ENCODE data around the gene EDAR. TPM values are rescaled to one million over a fixed set of nuclear protein-coding genes. Genes with fewer than 3 reads are reported as not detected.

Gene EDAR
- total RNA-seq, 1 donor from 2014 or later: 1.0 TPM

DNA sequence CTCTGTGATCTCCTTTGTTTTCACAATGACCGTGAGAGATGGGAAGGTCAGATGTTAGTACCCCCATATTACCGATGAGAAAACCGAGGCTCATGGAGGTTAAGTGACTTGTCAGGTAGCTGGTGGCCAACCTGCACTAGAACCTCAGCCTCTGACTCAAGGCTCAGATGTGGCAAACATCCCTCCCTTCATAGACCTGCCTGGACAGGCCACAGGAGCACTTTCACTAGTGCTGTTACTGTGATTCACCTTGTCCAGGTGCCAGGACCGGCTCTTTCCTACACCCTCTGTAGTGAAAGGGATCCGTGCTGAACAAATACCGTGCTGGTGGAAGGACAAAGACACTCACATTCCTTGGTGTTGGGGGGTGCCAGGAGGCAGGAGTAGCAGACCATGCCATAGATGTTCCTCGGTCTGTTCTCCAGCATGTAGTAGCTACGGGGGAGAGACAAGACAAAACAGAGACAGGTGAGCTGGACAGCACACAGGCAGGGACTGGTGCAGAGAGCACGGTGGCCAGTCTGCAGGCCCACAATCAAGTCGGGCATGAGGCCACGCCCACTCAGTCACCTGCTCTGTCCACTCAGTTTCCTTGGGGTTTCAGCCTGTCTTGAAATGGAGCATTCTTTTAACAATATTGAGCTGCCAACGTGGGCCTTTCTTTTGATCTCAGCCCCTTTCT is 65.9 kb downstream of the EDAR start:
- no peak overlapping the region for H3K4me3 ChIP-seq (ENCODE audit: low read depth, low read length)
- TF ChIP-seq, protein P1, sequence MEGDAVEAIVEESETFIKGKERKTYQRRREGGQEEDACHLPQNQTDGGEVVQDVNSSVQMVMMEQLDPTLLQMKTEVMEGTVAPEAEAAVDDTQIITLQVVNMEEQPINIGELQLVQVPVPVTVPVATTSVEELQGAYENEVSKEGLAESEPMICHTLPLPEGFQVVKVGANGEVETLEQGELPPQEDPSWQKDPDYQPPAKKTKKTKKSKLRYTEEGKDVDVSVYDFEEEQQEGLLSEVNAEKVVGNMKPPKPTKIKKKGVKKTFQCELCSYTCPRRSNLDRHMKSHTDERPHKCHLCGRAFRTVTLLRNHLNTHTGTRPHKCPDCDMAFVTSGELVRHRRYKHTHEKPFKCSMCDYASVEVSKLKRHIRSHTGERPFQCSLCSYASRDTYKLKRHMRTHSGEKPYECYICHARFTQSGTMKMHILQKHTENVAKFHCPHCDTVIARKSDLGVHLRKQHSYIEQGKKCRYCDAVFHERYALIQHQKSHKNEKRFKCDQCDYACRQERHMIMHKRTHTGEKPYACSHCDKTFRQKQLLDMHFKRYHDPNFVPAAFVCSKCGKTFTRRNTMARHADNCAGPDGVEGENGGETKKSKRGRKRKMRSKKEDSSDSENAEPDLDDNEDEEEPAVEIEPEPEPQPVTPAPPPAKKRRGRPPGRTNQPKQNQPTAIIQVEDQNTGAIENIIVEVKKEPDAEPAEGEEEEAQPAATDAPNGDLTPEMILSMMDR (conservative IDR thresholded peaks at IDR 0.05; ENCODE audit: low read depth, low read length): no peak
- no peak for DNase-seq (ENCODE audit: low read depth)

DNA sequence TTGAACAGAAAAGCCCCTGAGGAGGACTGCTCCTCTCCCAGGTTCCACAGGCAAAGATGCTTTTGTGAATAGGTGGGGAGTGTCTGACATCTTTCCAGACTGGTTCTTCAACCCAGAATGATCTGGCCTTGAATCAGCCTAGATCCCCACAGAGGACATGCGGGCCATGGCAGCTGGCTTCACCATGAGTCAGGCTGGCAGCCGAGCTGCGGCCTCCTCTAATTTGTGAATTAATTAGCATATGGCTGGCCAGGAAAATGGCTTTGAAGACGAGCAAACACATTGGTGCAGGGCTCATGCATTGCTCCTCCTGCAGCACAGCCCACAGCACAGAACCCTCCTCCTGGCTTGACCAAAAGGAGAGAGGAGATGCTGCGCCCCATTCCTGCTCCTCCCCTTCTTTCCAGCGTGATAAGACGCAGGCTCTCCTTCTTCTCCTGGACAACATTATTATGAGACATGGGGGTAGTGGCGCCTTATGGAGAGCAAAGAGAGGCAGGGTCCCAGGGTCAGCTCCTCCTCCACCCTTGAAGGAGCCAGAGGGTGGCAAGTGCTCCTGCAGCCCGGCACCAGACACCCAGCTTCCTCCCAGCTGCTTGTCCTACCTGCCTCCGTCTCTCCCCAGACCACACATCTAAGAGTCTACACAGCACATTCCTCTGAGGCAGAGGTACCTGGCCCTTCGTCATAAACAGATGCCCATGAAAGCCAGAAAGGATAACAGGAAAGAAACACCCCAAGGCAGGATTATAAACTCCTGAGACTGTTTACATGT is 66.7 kb downstream of the EDAR start:
- no peak overlapping the region for H3K4me3 ChIP-seq (ENCODE audit: low read depth, low read length)
- no peak for DNase-seq (ENCODE audit: low read depth)
- TF ChIP-seq, protein P1 (conservative IDR thresholded peaks at IDR 0.05; ENCODE audit: low read depth, low read length): no peak

DNA sequence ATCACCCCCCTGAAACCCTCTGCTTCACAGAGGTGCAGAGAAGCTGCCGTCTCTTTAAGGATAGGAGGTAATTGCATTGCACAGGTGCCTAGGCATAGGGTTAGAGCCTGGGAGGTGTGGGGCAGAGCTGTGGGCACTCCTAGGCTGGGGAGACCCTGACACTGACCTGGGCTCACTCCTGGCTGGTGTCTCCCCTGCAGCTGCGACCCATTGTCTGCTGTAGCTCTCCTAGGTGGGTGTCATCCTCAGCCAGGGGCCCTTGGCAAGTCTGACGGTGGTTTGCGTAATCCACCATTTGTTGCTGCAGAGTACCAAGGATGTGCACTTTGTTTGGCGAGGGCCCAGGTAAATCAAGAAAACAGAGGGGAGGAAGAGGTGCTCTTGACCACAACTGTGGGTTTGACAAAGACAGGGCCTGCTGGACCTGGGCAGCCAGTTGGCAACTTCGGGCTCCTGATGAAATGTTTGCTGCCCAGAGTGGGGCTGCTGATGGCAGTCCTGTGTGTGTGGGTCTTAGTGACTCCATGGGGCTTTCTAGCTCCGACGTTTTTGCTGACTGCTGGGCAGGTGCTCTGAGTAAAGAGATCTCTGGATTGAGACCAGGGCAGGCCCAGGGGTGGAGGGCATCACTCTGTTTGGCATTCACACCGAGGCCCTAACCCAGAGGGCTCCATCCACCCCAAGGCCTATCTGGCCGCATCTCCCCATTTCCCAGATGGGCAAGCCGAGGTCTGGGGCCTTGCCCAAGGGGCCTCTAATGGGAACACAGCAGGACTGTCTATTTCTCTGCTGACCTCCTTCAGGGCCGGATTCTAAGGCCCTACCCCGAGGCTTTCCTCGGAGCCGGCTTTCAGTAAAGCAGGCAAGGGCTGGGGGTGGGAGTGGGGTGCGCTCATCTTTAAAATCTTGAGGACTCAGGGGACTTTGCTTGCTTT is 67.7 kb downstream of the EDAR start:
- DNase-seq (ENCODE audit: low read depth): no peak
- TF ChIP-seq, protein P1 (conservative IDR thresholded peaks at IDR 0.05; ENCODE audit: low read depth, low read length): no peak
- no peak overlapping the region for H3K4me3 ChIP-seq (ENCODE audit: low read depth, low read length)

DNA sequence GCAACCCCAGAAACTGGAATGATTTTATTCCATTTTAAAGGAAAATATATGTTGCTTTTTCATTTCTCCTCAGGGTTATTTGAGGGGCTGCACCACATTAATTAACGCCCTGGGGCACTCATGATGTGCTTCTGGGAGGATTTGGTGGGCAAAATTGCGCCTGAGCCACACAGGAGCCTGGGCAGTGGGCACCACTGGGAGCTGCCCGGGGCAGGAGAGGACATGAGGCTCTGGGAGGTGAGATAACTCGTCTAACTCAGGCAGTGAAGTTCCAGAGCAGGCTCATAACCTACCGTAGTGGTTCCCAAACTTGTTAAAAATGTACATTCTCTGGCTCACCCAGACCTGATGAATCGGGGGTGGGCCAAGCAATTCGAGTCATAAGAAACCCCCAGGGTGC is 68.3 kb downstream of the EDAR start:
- no peak for DNase-seq (ENCODE audit: low read depth)
- TF ChIP-seq, protein P1 (conservative IDR thresholded peaks at IDR 0.05; ENCODE audit: low read depth, low read length): no peak
- no peak overlapping the region for H3K4me3 ChIP-seq (ENCODE audit: low read depth, low read length)

DNA sequence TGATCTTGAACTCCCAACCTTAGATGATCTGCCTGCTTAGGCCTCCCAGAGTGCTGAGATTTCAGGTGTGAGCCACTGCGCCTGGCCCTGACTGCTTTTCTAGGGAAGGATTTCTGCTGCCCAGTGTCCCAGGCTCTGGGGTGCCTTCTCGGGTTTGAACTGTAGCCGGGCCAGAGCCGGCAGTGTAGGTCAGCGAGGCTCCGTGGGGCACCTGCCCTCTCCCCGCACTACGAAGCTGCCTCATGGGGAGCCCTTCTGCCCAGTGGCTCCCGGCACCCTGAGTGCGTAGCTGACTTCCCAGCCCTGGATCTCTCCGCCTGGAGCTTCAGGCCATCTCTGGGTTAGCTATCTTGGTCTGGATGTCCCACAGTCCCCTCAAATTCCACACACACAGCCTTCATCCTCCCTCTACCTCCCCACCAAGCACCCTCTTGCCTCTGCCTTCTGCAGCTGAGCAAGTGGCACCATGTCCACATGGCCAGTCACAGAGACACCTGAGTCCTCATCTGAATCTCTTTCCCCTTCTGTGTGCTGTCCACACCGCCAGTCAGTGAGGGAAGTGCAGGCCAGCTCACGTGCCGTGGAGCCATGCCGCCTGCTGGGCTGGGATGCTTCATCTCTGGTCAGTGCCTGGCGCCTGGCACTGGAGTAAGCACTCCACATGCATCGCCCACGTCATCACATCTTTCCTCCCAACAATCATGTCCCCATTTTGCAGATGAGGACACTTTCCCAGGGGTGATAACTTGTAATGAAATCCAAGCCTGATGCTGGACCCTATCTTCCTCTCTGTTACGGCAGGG is 69.2 kb downstream of the EDAR start:
- no peak overlapping the region for H3K4me3 ChIP-seq (ENCODE audit: low read depth, low read length)
- TF ChIP-seq, protein P1 (conservative IDR thresholded peaks at IDR 0.05; ENCODE audit: low read depth, low read length): no peak
- DNase-seq (ENCODE audit: low read depth): no peak

DNA sequence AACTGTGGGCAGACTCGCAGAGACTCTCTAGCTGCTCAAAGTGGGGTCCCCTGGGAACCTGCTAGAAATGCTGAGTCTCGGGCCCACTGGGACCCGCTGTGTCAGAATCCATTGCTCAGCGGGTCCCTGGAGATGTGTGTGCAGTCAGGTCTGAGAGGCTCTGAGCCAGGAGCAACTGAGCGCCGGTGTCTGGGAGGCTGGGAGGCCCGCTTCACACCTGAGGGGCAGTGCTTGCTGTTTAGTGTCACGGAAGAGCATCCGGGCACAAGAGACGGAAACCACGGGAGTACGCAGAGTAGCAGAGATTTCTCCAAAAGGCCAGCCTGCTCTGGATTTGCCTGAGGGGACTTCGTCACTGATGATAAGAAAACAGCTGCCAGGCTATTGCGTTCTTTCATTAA is 70.1 kb downstream of the EDAR start:
- no peak overlapping the region for H3K4me3 ChIP-seq (ENCODE audit: low read depth, low read length)
- TF ChIP-seq, protein P1 (conservative IDR thresholded peaks at IDR 0.05; ENCODE audit: low read depth, low read length): no peak
- no peak for DNase-seq (ENCODE audit: low read depth)

All from epithelial cell of proximal tubule (primary cell).